SK-N-SH treated with all-trans-retinoic acid at 6 μM for 48 hours (cell line): Measurements from ENCODE around the gene KIAA1328.

Source experiments
- ESRRG ChIP-seq: fragments of 250-450 bp; sonication (Bioruptor Pico); IDR thresholded peaks from 2 replicates; pipeline ENCODE4 v1.6.1; 2021; ENCODE audit warnings: mild to moderate bottlenecking
- PPARA ChIP-seq: fragments of 250-450 bp; sonication (Bioruptor Pico); IDR thresholded peaks from 2 replicates; pipeline ENCODE4 v1.5.0; 2020; ENCODE audit warnings: mild to moderate bottlenecking, borderline replicate concordance
- RARB ChIP-seq: fragments of 250-450 bp; sonication (Bioruptor Pico); IDR thresholded peaks from 2 replicates; pipeline ENCODE4 v1.8.0; 2021; ENCODE audit warnings: mild to moderate bottlenecking, moderate library complexity
- ZFP30 ChIP-seq: fragments of 450-650 bp; formaldehyde crosslinking; IDR thresholded peaks from 2 replicates; pipeline ENCODE4 v1.5.0; 2022; ENCODE audit warnings: mild to moderate bottlenecking, moderate library complexity
- ZNF70 ChIP-seq: fragments of 450-650 bp; formaldehyde crosslinking; IDR thresholded peaks from 2 replicates; pipeline ENCODE4 v1.5.0; 2020; ENCODE audit warnings: mild to moderate bottlenecking, moderate library complexity

DNA sequence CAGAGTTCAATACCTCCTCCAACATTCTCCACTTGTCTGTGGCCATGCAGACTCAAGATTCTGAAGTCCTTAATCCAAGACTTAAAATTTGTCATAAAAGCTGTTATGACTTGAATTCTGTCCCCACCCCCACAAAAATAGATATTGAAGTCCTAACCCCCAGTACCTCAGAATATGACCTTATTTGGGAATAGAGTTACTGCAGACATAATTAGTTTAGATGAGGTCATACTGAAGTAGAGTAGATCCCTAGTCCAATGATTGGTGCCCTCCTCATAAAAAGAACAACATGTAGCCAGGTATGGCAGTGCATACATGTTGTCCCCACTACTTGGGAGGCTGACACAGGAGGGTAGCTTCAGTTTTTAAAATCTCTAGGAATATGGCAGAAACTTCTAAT lies 9.3 kb upstream of the KIAA1328 start:
- TF ChIP-seq ESRRG = no peak
- TF ChIP-seq ZFP30 (CRISPR knock-in tag) = no peak
- TF ChIP-seq ZNF70 = no peak
- no peak for TF ChIP-seq RARB
- TF ChIP-seq PPARA (CRISPR knock-in tag) = no peak
